GM21367 (cell line): Measurements from ENCODE around the gene MZT2A.
"Not testable (repeated sequence)": the region's sequence is repeated elsewhere in the genome, so short reads cannot be mapped to it uniquely, and the experiment has no call there.

Experiments used
- ATAC-seq: cut with Tn5 transposase; IDR thresholded peaks from one replicate; pipeline ENCODE4 v1.9.1; 2021; ENCODE audit not compliant: unreplicated experiment

Gene MZT2A

DNA sequence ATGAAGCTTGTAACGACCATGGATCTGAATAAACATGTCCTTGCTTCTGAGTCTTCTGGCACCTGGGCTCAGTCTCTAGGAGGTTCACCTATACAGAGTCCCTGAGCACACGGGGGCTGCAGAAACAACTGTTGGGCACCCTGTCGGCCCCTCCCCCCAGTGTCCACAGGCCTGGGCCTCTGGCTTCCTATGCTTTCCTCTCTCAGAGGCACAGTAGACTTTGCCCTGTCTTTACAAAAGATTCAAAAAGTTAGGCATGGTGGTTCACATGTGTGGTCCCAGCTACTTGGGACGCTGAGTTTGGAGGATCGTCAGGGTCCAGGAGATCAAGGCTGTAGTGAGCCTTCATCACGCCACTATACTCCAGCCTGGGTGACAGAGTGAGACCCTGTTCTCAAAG, 29.3 kb upstream of the MZT2A start:
- not testable (repeated sequence) for ATAC-seq

DNA sequence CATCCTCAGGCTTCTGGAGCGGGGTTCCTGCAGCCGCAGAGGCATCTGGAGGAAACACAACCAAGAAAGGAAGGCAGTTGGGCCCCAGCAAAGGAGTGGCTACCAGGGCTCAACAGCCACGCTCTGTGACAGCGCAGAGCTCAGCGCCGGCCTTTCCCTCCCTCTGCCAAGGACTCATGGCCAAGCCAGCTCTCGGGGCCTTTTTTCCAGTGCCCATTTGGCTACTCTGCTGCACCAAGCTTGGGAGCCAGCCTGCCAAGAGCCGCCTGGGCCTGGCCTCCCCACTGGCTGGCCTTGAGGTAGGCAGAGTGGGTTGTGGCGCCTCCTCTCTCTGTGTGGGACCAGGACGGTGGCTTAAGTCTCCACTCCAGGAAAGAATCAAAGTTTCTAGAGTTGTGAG, 28.3 kb upstream of the MZT2A start:
- ATAC-seq = no peak

DNA sequence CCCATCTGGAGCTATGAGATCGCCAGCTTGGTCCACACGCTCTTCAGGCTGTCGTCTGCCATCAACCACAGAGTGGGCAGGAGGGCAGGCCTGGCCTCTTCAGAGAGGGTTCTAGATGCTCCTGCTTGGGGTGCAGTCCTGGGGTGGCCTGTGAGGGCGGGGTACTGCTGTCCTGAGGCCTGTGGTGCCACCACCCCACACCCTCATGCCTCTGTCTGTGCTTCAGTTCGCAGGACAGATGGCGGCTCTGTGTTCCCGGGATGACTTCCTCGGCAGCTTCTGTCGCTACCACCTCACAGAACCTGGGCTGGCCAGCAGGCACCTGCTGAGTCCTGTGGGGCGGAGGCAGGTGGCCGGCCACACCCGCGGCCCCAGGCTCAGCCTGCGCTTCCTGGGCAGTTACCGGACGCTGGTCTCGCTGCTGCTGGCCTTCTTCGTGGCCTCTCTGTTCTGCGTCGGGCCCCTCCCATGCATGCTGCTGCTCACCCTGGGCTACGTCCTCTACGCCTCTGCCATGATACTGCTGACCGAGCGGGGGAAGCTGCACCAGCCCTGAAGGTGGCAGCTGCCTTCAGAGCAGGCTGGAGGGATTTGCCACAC, 27.8 kb upstream of the MZT2A start:
- not testable (repeated sequence) for ATAC-seq

DNA sequence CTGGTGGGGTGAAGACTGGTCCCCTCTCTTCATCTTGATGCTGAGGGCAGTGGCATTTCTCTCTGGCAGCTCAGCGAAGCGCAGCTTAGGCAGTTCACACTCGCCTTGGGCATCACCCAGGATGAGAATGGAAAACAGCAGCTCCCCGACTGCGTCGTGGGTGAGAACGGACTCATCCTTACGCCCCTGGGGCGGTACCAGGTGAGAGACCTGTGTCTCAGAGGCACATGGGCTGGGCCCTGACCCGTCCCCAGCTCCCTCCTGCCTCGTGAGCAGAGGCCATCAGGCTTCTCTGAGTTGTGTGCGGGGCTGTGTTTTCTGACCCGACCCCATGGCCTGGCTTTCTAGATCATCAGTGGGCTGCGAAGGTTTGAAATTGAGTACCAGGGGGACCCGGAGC, 27.3 kb upstream of the MZT2A start:
- no peak for ATAC-seq

DNA sequence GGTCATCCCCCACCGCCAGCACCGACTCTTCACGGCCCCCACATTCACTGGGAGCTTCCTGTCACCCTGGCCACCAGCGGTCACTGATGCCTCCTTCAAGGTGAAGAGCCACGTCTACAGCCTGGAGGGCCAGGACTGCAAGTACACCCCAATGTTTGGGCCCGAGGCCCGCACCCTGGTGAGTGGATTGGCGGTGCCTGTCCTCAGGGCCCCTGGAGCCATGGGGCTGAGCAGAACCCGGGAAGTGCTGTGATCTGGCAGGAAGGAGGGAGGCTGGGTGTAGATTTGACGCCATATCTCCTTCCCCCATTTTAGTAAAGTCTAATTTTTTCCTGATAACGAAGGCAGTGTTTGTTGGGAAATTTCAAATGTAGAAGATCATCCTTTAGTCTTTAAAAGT, 26.3 kb upstream of the MZT2A start:
- not testable (repeated sequence) for ATAC-seq

DNA sequence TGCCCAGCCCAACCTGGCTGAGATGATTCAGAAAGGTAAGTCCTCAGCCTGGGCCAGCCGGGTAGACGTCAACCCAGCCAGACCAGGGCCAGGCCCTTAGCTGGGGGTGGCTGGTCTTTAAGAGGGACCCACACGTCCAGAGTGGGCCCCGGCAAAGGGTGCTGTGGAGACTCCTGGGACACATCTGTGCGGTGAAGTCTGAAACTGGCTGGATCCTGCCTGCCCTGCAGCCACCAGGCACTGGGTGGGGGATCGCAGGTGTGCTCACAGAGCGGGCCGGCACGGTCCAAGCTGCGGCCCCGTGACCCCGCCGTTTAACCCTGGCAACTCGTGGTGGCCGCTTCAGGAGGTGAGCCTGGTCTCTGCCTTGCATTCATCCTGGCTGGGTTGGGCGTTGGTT, 25.7 kb upstream of the MZT2A start:
- not testable (repeated sequence) for ATAC-seq

DNA sequence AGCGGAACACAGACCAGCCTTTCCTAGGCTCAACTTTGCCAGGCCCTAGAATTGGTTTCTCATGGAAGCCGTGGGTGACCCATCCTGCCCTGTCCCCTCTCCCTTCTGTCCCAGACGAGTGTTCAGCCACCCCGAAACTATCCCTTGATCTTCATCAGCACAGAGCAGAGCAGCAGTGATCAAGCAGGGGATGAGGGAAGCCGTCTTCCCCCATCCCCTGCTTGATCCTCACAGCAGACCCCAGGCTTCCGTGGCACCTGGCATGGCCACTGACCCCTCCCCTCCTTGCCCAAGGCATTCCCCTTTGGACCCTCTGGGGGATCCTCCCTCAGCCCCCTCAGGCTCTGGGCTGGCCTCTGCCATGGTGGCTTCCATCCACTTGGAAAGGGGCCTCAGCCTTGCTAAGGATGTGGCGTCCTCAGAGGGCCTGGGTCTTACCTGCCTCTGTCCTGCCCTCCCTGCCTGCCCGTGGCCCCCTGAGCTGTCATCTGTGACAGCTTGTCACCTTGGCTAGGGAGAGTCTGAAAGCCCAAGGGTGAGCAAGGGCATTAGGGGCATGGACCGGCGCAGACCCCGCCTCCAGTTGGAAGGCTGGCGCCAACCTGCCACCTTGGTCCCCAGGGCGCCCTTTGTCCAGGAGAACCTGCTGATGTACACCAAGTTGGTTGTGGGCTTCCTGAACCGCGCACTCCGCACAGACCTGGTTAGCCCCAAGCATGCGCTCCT, 25.1 kb upstream of the MZT2A start:
- no peak for ATAC-seq

DNA sequence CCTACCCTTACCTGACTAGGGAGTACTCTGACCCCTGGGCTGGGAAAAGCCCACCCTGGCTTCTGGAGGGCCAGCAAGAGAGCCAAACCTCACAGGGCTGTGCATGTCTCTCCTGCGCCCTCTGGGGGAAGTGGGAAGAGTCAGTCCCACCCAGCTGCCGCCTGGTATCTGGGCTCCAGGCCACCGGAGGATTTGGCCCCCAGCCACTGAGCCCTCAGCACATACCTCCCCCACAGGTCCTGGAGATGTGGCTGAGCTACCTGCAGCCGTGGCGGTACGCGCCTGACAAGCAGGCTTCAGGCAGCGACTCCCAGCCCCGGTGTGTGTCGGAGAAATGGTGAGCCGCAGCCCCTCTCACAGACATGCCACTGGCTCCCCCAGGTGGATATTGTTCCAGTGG, 24.4 kb upstream of the MZT2A start:
- not testable (repeated sequence) for ATAC-seq

DNA sequence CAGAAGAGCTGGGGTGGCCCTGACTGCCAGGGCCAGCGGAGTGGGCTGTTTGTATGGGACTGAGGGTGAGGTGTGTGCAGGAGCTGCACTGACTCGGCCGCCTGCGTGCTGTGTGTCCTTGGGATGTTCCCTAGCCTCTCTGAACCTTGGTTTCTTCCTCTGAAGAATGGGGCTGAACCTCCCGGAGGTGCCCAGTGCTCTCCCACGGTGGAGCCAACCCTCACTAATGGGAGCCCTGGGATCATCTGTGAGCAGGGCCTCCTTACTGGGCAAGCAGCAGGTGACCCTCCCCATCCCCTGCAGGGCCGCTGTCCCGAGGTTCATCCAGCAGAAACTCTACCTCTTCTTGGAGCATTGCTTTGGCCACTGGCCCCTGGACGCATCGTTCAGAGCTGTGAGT, 23.8 kb upstream of the MZT2A start:
- no peak for ATAC-seq

DNA sequence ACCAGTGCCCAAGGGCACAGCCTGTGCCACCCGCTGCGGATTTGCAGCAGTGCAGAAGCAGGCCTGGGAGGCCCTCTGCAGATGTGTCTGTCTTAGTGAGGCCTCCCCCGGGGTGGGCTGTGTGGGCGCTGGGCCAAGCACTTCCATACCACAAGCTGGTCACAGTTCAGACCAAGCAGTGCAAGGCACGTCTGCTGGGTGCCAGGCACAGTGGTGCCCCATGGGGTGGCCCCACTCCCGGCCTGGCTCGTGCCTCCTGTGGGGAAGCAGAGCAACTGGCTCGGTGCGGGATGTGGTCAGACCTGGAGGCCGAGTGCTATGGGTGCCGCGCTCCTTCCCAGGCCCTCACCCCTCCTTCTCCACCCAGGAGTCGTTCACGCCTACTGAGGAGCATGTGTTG, 23.0 kb upstream of the MZT2A start:
- ATAC-seq = not testable (repeated sequence)

DNA sequence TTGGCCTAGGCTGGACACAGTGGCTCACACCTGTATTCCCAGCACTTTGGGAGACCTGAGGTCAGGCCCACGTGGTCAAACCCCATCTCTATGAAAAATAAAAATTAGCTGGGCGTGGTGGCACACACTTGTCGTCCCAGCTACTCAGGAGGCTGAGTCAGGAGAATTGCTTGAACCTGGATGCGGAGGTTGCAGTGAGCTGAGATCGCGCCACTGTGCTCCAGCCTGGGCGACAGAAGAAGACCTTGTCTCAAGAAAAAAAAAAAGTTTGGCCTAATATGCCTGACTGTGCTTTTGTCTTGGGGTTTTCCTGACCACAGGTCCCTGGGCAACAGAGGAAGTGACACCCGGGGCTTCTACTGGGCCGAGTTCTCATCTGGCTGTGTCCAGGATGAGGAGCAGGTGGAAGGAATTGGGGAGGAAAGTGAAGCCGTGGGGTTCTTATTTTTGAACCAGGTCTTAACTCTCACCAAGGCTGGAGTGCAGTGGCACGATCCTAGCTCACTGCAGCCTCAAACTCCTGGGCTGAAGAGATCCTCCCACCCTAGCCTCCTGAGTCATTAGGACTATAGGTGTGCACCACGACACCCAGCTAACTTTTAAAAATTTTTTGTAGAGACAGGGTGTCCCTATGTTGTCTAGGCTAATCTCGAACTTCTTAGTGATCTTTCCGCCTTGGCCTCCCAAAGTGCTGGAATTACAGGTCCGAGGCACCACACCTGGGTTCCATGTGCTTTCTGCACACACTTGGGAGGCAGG, 22.4 kb upstream of the MZT2A start:
- peak; percentile 57 for ATAC-seq

DNA sequence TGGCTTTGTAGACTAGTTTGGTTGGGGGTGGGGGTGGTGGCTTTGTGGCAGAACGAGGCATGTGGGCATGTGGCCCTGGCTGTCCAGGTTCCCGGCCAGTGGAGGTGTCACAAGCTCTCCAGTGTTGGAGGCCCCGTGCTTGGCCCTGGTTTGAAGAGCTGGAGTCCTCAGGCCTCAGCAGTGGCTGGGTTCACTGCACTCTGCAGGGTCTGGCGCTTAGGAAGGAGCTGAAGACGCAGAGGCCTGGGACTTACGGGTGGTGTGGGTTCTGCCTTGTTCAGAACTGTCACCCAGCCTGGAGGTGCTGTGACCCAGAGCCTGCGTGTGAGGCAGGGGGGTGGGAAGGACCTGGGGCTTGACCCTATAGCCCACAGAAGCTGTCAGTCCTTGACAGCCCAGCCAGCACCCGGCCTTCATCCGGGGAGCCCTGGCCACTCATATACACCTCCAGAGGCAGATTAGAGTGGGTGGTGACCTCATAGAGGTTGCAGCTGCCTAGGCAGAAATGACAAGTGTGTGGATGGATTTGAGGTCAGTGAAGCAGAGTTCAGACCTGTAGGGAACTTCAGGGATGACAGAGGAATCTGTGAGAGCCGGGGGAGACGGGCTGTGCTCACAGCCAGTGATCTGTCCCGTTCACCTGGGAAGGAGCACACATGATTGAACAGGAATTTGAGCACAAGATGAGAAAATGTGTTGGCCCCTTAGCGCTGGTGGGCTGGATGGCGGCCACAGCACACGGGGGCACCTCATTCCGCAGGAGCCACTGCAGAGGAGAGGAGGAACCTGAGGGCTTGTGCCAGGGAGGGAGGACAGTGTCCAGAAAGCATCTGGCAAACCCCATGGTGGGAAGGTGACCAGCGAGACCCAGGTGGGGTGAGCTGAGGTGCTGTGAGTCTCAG, 20.0 kb upstream of the MZT2A start:
- ATAC-seq = not testable (repeated sequence)

DNA sequence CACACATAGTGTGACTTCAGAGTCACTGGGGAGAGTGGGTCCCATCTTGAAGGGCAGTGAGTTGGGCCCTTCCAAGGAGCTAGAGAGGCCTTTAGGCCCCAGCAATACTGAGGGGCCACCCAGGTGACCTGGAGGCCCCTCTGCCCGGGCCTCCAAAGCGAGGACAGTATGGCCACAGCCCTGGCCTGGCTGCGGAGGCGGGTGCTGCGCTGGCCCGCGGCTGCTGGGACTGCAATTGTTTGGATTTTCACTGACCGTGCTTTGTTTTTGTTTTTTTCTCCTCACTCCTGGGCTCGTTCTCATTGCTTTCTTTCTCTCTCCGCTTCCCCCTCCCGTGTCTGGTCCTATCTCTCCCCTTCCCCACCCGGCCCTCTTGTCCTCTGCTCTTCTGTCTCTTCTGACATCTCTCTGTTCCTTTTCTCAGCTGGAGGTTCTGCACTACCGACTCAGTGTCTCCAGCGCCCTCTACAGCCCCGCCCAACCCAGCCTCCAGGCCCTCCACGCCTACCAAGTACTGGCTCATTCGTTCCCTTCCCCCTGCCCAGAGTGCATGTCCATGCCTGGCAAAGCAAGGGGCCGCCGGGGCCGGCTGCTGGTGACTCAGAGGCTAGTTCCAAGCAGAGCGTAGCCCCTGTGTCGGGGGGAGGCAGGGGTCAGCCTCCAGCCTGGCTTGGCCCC, 19.2 kb upstream of the MZT2A start:
- not testable (repeated sequence) for ATAC-seq

DNA sequence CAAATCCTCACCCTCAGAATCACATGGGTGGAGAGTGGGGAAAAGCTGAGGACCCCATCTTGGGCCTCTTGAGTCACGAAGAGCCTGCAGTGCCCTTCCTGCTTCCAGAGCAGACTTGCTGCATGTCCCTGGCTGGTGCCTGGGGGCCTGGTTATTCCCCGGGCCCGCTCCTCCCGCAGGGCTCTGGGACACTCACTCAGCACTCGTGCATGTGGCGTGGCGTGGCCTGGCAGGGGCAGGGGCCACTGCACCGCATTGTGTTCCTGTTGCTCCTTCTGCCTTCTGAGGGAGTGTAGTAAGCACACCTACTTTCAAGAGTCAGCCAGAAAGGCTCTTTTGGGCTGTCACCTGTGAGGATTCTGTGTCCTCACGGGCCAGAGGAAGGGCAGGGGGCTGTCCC, 17.4 kb upstream of the MZT2A start:
- ATAC-seq = no peak

DNA sequence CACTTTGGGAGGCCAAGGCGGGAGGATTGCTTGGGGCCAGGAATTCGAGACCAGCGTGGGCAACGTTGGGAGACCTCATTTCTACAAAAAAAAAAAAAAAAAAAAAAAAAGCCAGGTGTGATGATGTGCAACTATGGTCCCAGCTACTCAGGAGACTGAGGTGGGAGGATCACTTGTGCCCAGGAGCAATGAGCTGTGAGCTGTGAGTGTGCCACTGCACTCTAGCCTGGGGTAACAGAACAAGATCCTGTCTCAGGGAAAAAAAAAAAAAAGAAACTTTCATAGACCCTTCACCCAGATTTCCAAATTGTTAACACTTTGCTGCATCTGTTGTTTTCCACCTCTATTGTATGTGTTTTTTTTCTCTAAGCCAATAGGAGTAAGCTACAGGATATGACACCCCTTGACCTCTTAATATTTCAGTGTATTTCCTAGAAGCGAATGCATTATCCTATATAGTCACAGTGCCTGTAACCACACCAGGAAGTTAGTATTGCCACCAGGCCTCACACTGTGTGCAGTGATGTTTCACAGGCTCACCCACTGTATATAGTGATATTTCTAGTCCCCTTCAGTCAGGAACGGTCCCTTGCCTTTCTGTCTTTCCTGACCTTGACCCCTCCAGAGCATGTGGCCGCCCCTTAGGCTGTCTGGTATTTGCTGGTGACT, 12.0 kb upstream of the MZT2A start:
- not testable (repeated sequence) for ATAC-seq

DNA sequence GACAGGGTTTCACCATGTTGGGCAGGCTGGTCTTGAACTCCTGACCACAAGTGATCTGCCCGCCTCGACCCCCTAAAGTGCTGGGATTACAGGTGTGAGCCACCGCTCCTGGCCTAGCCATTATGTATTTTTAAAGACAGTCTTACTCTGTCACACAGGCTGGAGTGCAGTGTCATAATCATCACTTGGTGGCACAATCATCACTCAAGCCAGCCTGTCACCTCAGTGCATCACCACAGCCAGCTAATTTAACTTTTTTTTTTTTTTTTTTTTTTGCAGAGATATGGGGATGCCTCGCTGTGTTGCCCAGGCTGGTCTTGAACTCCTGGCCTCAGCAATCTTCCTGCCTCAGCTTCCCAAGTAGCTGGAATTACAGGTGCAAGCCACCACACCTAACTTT, 11.4 kb upstream of the MZT2A start:
- ATAC-seq = not testable (repeated sequence)

DNA sequence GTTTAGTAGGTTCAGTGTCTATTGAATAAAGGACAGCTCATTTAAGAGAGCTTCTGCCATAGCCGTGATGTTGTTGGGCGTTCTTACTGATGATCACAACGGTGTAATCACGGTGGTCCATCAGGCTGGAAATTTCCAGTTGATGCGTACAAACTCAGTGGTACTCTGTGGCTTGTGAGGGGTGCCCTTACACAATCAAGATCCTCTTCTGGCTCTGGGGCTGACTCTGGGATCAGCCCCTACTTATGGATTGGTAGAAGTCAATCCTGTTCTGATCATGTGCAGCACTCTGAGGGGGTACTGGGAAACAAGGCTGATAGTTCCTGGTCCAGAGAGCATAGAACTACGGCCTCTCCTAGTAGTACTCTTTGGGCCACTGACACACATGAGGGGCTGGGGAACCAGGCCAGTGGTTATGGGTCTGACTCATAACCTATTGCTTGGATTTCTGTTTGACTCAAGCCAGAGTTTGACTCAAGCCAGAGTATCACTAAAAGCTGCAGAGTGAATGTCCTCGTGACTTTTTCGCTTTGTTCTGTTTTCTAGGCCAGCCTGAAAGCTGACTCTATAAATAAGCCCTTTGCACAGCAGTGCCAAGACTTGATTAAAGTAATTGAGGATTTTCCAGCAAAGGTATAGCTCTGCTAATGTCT, 6.2 kb upstream of the MZT2A start:
- ATAC-seq = peak; percentile 78

DNA sequence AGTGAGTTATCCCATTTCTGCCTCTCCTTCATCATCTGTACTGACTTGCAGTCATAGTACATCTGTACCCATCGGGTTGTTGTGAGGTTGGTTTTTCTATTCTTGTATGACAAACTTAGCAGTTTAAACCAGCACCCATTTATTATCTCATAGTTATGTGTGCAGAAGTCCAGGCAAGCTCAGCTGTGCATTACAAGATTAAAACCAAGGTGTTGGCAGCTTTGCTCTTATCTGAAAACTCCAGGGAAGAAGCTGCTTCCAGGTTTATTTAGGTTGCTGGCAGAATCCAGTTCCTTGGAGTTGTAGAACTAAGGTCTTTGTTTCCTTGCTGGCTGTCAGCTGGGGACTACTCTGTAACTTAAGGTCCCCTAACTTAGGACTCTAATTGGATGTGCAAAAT, 3.3 kb upstream of the MZT2A start:
- ATAC-seq = not testable (repeated sequence)

DNA sequence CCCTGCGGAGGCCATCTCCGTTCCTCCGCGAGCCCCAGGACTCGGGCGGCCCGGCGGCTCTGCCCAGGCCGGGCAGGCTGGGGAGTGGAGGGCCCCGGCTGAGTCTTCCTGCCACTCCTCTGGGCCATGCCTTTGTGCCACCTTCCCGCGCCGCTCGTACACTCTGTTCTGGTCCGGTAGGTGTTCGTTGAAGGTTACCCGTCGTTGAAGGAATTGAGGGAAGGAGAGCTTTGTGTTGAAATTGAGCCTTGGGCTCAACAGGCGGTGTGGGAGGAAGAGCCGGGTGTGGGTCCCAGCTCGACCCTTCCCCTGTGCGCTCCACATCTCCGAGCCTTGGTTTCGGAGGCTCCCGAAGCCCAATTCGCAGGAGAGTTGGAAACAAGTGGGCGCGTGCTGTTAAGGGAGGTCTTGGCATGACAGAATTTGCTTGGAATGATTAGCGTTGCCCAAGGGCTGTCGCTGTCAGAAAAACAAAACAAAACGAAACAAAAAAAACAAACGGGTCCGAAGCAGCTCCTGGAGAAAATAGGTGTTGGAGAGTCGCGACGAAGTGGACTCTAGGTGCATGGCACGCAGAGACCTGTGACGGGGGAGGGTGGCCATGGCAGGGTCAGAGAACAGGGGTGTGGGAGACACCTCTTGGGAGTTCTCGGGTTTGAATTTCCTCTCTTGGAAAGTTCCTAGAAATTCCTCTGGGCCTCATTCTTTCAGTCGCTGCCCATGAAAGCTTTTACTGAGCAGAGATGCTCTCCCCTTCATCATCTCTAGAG, 1.2 kb upstream of the MZT2A start:
- ATAC-seq = peak; percentile 20
